Activated CD8-positive, alpha-beta memory T cell treated with anti-CD3 and anti-CD28 coated beads for 24 hours (primary cell): ENCODE measurements around the gene ZNF35.

ENCODE experiments used
- DNase-seq: peaks from one replicate; pipeline ENCODE4 v3.0.0-alpha.2; 2020

Gene ZNF35

DNA sequence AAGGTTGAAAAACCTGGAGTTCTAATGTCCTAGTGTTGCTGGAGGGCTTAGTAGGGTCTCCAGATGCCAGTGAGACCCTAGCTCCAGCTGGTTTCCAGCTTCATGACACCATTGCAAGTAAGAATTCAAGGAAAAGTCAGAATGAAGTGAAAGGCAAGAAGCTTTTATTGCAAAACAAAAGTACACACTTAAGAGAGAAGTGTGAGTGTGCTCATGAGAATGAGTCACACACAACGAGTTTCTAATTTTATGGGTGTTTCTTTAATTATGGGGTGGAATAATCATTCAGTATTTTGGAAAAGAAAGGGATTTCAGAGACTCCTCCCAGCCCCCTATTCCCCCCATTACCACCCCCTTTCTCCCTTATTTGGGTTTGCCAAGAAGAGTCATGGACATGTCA lies 39.4 kb downstream of the ZNF35 start:
- no peak for DNase-seq
